ENCODE results near the gene MED22.
"Not testable (repeated sequence)": the region's sequence is repeated elsewhere in the genome, so short reads cannot be mapped to it uniquely, and the experiment has no call there.

Gene MED22

DNA sequence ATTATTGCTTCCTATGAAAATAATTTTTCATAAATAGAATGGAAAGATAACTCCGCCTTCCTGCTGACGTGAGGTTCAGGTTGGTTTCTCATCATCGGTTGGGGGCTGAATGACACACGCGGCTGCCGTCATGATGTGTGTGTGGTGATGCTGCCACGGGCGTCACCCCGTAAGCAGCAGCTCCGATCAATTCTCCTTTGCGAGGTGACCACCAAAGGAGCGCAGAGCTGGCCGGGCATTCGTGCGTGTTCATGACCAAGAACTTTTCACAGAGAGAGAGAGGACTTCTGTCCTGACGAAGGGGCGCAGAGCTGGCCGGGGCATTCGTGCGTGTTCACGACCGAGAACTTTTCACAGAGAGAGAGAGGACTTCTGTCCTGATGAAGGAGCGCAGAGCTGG lies 42.2 kb downstream of the MED22 start:
- no peak for DNase-seq (ENCODE audit: low read depth)
- H3K4me3 ChIP-seq (ENCODE audit: low read depth, low read length) = no peak overlapping the region
- TF ChIP-seq, protein P1, sequence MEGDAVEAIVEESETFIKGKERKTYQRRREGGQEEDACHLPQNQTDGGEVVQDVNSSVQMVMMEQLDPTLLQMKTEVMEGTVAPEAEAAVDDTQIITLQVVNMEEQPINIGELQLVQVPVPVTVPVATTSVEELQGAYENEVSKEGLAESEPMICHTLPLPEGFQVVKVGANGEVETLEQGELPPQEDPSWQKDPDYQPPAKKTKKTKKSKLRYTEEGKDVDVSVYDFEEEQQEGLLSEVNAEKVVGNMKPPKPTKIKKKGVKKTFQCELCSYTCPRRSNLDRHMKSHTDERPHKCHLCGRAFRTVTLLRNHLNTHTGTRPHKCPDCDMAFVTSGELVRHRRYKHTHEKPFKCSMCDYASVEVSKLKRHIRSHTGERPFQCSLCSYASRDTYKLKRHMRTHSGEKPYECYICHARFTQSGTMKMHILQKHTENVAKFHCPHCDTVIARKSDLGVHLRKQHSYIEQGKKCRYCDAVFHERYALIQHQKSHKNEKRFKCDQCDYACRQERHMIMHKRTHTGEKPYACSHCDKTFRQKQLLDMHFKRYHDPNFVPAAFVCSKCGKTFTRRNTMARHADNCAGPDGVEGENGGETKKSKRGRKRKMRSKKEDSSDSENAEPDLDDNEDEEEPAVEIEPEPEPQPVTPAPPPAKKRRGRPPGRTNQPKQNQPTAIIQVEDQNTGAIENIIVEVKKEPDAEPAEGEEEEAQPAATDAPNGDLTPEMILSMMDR (IDR thresholded peaks at IDR 0.05; ENCODE audit: insufficient read depth, low read depth, low read length, missing control alignments) = no peak

DNA sequence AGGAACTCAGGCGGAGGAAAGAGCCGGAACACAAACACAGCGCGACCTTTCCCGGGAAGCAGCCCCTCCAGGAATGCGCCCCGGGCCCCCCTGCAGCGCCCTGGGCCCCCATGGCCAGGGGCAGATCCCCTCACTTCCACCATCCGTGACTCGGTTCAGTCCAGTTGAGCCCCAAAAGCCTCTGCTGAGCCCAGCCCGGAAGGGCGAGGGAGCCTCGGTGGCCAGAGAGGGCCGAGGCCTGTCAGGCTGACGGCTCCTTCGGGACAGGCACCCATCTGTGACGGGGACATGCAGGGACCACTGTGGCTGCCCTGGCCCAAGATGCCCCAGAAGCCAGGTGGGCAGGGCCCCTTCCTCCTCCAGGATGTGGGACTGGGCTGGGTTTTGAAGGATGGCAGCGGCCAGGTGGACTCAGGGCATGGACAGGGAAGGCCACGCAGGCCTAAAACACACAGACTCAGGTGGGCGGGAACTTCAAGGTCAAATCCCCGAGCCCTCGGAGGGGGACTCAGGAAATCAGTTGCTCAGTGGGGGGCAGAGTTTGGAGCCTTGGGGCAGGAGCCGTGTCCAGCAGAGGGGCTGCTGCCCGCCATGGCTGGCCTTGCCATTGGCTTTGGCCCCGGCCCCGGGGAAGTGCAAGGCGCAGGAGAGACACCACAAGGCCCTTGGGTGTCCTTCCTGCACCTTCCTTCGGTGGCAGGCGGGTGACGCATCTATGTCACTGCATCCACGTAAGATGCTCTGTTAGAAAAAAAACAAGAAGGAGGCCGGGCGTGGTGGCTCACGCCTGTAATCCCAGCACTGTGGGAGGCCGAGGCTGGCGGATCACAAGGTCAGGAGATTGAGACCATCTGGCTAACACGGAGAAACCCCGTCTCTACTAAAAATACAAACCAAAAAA lies 43.2 kb downstream of the MED22 start:
- TF ChIP-seq, protein P1 (IDR thresholded peaks at IDR 0.05; ENCODE audit: insufficient read depth, low read depth, low read length, missing control alignments) = no peak
- no peak overlapping the region for H3K4me3 ChIP-seq (ENCODE audit: low read depth, low read length)
- no peak for DNase-seq (ENCODE audit: low read depth)

DNA sequence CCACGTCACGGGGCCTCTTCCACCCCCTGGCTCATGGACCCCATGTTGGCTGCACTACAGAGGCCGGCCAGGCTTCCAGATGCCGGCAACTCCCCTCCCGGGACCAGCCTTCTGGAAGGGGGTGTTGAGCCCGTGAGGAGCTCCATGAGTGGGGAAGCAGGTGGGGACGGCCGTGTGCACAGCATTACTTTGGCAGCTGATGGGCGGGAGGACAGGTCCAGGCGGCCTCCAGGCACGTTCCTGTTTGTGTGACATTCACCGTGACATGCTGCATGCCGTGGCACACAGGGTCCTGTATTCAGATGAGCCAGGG lies 43.8 kb downstream of the MED22 start:
- no peak for DNase-seq (ENCODE audit: low read depth)
- H3K4me3 ChIP-seq (ENCODE audit: low read depth, low read length) = no peak overlapping the region
- TF ChIP-seq, protein P1 (IDR thresholded peaks at IDR 0.05; ENCODE audit: insufficient read depth, low read depth, low read length, missing control alignments) = no peak

DNA sequence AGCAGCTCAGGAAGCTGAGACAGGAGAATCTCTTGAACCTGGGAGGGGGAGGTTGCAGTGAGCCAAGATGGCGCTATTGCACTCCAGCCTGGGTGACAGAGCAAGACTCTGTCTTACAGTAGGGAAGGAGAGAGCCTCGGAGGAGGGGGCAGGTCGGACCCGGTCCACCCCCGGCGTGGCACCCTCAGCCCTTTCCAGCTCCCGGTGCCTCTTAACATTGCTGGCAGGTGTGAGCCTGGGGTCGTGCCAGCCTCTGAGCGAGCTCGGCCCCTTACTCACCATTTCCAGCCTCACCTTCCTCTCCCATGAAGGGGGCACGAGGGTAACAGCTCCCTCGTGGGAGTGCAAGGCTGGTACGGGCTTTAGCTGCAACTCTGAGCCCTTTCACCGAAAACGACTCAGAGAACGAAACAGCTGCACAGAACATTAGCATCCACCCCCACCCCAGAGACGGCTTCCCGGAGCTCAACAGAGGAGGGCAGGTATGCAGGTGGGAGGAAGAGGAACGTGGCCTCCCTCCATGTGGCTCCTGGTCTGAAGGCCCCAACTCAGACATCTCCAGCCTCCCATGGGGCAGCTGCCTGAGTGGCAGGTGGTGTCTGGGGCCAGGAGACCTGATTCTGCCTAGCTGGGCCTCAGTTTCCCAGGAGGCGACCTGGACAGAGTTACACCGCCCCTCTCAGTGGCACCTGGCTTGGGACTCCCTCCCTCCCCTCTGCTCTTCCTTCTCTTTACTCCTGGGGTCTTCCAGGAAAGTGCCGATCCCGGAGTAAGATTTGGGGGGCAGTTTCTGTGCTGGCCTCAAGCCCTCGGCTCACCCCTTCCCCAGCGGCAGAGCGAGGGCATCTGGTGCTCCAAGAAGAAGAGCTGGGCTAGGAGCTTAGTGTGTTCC lies 44.4 kb downstream of the MED22 start:
- TF ChIP-seq, protein P1 (IDR thresholded peaks at IDR 0.05; ENCODE audit: insufficient read depth, low read depth, low read length, missing control alignments) = no peak
- DNase-seq (ENCODE audit: low read depth) = no peak
- no peak overlapping the region for H3K4me3 ChIP-seq (ENCODE audit: low read depth, low read length)

DNA sequence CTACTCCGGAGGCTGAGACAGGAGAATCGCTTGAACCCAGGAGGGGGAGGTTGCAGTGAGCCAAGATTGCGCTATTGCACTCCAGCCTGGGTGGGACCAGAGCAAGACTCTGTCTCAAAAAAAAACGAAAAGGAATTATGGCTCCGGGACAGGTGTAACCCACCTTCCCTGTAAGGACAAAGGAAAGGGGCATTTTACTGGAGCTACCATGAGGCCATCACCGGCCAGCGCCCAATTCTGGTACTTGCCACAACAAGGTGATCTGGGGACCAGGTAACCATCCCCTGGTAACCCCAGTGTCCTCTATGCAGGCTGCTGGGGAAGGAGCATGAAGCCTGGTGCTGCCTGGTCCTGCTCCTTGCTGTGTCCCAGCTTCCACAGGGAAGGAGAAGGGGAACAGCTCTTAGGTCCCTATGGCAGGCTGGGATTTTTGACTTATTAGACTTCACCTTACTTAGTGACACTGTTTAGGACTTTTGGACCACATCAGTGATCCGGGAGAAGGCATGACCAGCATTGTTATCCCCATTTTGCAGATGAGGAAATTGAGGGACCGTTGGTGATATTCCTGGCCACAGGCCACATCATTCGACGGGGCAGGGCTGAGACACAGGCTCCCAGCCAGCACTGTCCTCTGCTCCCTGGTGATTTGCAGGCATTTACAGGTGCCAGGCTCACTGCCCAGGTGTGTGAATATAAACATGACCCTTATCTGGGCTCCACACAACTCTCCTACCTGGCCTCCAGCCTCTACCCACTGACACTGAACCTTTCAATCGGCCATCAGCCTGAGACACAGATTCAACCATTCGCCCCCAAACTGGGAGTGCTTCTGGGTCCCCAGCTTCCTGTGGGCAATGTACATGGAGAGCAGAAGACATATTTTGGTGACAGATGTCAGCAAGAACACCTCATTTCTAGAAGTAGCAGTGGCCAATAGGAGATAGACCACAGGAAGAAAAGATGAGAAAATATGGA lies 46.4 kb downstream of the MED22 start:
- no peak overlapping the region for H3K4me3 ChIP-seq (ENCODE audit: low read depth, low read length)
- TF ChIP-seq, protein P1 (IDR thresholded peaks at IDR 0.05; ENCODE audit: insufficient read depth, low read depth, low read length, missing control alignments) = no peak
- no peak for DNase-seq (ENCODE audit: low read depth)

DNA sequence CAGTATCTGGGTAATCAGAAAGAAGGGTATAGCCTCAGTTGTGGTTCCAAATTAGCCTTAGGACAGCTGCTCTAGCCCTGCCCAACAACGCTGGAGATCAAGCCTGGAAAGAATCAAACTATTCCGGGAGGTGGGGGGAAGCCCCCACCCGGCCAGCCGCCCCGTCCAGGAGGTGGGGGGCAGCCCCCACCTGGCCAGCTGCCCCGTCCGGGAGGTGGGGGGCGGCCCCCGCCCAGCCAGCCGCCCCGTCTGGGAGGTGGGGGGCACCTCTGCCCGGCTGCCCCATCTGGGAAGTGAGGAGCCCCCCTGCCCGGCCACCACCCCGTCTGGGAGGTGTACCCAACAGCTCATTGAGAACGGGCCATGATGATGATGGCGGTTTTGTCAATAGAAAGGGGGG lies 47.9 kb downstream of the MED22 start:
- DNase-seq (ENCODE audit: low read depth); H3K4me3 ChIP-seq (ENCODE audit: low read depth, low read length): not testable (repeated sequence)

All from GM12865 (cell line).